Natural killer cell treated with Interleukin-12 subunit alpha and Interleukin-12 subunit beta and Interleukin-15 and Interleukin-18, amount 100 ng/mL, for 72 hours (primary cell): ENCODE results near the gene VPS39. TPM values are rescaled to one million over a fixed set of nuclear protein-coding genes. Genes with fewer than 3 reads are reported as not detected.

Source experiments
- ATAC-seq, 2 donors: fragments of 150-1000 bp; cut with Tn5 transposase in 1 of 2; sonication (Bioruptor Pico), chemical (Tn5 transposase) in 1 of 2; 2 replicates each; pipeline ENCODE4 v1.10.0; 2021
- DNase-seq: peaks from one replicate; pipeline ENCODE4 v3.0.0; 2022; ENCODE audit warnings: low spot score
- H3K27ac Mint-ChIP-seq, 2 donors: 1 replicate in 1 of 2; 2 replicates in 1 of 2; pipeline ENCODE4 v1.8.0; 2022; ENCODE audit warnings: mixed read lengths in 2 of 2, mild to moderate bottlenecking in 1 of 2, moderate library complexity in 1 of 2
- H3K27me3 Mint-ChIP-seq, 2 donors: 1 replicate in 1 of 2; 2 replicates in 1 of 2; pipeline ENCODE4 v1.8.0; 2022; ENCODE audit warnings: mixed read lengths in 2 of 2
- H3K36me3 Mint-ChIP-seq: one replicate; pipeline ENCODE4 v1.8.0; 2022; ENCODE audit warnings: mixed read lengths
- H3K4me1 Mint-ChIP-seq, 2 donors: 1 replicate in 1 of 2; 2 replicates in 1 of 2; pipeline ENCODE4 v1.8.0; 2022; ENCODE audit warnings: low read depth in 2 of 2, mixed read lengths in 2 of 2, mild to moderate bottlenecking in 1 of 2
- H3K4me3 Mint-ChIP-seq: one replicate; pipeline ENCODE4 v1.8.0; 2022; ENCODE audit warnings: mixed read lengths
- H3K9me3 Mint-ChIP-seq: 2 replicates; pipeline ENCODE4 v1.8.0; 2022; ENCODE audit warnings: mixed read lengths
- total RNA-seq, 2 donors: library from RNA; stranded (reverse); gene quantifications; one replicate each; pipeline ENCODE4 v1.2.3, GENCODE V29; 2022

The VPS39 gene
- total RNA-seq, 2 donors from 2014 or later, result 66.2 to 84.6 TPM

DNA sequence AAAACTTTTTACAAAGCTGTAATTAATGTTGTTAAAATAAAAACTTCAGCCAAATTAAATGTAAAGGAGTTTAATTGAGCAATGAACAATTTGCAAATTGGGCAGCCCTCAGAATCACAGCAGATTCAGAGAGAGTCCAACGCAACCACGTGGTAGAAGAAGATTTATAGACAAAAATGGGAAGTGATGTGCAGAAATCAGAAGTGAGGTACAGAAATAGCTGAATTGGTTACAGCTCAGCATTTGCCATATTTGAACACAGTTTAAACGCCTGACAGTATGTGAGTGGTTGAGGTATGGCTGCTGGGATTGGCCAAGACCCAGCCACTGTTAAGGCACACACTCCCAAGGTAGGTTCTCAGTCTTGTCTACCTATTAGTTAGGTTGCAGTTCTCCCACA is 99.3 kb downstream of the VPS39 start:
- H3K4me3 Mint-ChIP-seq, result no peak overlapping the region
- H3K4me1 Mint-ChIP-seq, result no peaks in the 10 kb centered on the region
- no peak for DNase-seq
- no peak for ATAC-seq
- H3K9me3 Mint-ChIP-seq, result no peaks in the 10 kb centered on the region
- H3K36me3 Mint-ChIP-seq, result no peaks in the 10 kb centered on the region
- no peak overlapping the region for H3K27ac Mint-ChIP-seq
- H3K27me3 Mint-ChIP-seq, result peaks cover 26 to 49% of the 10 kb centered on the region in 2 donors

Other genes with a start within 250 kb of the VPS39 start
- gene EHD4, start 235.7 kb downstream of the VPS39 start, total RNA-seq, result 10 to 100 TPM; 19.9 to 24.5 TPM
- not detected for gene PLA2G4E, start 187.3 kb downstream of the VPS39 start, total RNA-seq
- not detected for gene PLA2G4D, start 113.7 kb downstream of the VPS39 start, total RNA-seq
- not detected for gene PLA2G4F, start 51.7 kb downstream of the VPS39 start, total RNA-seq
- gene GANC, start 64.9 kb upstream of the VPS39 start, total RNA-seq, result 10 to 100 TPM; 16.0 to 24.4 TPM
- 10 to 100 TPM; 53.0 to 59.4 TPM for gene TMEM87A, start 65.1 kb upstream of the VPS39 start, total RNA-seq
- gene CAPN3, start 151.2 kb upstream of the VPS39 start, total RNA-seq, result 1 to 10 TPM; 2.0 to 5.8 TPM